Measurements from ENCODE around the gene RARS1.
A peak's percentile ranks its signal among the peaks of the same experiment; 100 is the strongest.

RARS1 gene

DNA sequence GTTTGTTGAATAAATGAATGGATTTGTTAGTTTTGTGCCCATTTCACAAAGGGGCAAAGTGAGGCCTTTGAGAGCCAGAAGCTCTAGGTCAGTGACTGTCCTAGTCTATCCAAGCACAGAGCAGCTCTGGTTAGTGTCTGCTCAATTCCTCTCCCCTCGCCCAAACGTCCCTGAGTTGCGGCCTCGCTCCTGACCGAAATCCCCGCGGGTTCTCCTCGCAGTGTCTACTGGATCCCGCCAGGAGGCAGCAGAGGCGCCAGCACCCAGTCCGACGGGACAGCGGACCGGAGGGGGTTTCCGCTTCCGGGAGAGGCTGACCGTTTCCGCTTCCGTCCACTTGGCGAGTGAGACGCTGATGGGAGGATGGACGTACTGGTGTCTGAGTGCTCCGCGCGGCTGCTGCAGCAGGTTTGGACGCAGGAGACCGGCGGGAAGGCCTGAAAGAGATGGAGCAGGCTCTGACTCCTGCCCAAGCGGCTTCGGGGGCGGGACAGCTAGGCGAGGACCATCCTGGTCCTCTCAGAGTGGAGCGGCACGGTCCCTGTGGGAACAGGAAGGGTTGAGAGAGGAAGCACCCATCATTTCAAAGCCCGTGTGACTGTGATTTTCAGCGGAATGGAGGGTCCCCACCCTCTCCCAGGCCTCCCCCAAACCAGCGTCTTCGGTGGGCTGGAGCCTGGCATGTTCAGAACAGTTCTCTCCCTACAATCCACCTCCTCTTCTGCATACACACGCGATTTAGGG is at the start of gene RARS1:
RARS1 (plus strand) TSS at position 336 of the 744 bp plus-strand sequence; CDS start at position 364, 28 bp downstream.
- DNase-seq, result peak; percentile 86 to 92

DNA sequence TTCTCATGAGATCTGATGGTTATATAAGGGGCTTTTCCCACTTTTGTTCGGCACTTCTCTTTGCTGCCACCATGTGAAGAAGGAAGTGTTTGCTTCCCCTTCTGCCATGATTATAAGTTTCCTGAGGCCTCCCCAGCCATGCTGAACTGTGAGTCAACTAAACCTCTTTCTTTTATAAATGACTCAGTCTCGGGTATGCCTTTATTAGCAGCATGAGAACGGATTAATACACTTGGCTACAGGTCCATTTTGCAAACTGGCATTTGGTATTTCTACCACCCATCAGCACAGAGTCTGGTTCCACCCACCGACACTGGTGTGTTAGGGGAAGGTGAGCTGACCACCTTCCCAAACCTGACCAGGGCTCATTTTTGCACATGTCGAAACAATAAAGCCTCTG is 47.9 kb upstream of the RARS1 start:
- no peak for DNase-seq

DNA sequence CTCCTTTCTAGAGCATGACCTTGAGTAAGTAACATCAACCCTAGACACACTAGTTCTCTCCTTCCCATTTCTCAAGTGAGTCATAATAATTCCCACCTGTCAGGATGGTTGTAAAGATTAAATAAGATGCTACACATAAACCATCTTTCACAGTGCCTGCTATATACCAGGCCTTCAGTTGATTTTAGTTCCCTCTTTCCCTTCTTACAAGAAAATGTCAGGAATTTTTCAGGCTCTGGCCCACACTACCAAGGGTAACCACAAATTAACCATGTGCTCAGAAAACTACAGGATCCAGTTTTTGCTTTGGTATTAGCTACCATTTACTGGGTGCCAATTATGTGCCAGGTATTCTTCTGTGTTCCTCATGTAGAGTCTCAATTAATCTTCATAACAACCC is 42.7 kb upstream of the RARS1 start:
- no peak for DNase-seq

DNA sequence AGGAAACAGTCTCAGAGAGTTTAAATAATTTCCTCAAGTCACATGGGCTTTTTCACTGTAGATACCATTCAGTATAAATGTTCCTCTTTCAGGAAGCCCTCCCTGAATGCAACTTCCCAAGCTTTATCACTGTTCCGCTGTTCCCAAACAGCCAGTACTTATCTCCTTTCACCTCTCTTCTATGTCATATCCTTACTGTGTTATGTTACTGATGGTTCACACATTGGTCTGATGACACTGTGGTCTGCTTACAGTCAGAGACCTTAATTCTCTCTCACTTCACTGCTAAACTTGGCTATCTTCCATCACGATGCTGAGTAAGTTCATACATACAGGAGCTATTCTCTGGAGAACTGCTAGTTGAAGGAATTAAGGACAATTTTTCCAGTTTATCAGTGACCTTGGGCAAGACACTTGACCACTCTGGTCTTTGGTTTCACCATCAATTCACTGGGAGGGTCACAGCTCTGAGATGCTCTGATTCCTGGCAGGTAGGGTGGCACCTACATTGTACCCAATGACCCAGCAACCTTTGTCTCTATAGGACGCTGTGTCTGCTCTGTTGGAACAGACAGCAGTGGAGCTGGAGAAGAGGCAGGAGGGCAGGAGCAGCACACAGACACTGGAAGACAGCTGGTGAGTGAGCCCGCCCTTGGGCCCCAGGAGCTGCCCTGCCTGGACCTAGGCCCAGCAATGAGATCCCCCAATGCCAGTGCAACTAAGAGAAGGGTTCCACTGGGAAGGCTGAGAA is 42.1 kb upstream of the RARS1 start:
- no peak for DNase-seq

DNA sequence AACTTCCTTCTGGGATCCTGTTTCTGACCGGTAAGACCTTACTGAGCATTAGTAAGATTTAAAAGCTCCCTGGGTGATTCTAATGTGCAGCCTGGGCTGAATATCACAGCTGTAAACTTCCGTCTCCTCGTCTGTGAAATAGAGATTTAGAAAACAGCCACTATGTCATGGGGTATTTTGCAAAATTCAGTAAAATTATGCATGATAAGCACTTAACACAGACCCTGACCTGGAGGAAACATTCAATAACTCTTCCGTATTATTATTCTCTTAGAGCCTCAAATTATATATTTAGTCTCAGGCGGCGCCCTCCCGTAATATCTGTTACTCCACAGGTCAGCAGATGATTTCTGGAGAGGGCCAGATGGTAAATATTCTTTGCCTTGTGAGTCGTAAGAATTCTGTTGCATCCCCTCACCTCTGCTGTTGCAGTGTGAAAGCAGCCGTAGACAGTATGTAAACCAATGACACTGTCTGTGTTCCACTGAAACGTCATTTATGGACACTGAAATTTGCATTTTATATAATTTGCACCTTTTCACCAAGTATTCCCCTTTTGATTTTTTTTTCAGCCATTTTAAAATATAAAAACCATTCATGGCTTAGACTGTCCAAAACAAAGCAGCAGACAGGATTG is 39.2 kb upstream of the RARS1 start:
- no peak for DNase-seq

DNA sequence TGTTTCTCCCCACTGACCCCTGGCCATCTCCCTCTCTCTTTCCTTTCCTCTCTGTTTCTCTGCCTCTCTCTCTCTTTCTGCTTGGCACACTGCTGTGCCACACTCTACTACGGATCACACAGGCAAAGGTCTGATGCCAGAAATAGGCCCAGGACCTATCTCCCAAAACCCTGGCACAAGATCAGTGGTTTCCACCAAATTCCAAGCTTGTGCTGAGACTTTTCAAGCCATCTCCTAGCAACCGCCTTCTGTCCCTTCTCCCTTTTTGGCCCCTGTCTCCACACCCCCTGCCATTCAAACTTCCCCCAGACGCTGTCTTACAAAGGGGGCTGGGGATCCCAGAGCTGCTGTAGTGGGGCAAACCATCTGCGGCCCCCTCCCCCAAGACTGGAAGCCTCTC is 38.5 kb upstream of the RARS1 start:
- no peak for DNase-seq

DNA sequence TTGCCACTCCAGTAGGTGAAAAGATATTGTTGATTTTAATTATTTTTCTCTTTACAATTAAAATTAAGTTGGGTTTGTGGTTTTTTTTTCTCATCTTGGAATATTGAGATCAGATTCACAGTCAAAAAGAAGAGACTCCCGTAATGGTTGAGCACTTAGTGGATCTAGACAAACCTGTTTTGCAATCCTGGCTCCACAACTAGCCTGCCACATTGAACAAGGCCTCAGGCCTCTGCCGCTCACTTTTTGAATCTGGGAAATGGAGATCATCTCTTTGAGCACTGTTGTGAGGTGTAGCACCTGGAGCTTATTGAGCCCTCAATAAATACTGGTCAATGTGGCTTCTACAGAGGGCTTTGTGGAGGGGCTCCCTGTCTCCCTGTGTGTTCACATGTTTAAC is 37.1 kb upstream of the RARS1 start:
- DNase-seq, result no peak

DNA sequence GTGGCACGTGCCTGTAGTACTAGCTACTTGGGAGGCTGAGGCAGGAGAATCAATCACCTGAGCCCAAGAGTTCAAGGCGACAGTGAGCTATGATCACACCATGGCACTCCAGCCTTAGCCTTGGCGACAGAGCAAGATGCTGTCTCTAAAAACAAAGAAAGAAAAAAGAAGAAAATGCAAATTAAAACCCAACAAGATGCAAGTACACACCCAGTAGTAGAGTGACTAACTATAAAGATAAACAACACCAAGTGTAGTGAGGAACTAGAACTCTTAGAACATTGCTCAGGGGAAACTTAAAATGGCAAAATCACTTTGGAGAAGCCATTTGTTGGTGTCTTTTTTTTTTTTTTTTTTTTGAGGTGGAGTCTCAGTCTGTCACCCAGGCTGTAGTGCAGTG is 34.7 kb upstream of the RARS1 start:
- DNase-seq, result no peak

DNA sequence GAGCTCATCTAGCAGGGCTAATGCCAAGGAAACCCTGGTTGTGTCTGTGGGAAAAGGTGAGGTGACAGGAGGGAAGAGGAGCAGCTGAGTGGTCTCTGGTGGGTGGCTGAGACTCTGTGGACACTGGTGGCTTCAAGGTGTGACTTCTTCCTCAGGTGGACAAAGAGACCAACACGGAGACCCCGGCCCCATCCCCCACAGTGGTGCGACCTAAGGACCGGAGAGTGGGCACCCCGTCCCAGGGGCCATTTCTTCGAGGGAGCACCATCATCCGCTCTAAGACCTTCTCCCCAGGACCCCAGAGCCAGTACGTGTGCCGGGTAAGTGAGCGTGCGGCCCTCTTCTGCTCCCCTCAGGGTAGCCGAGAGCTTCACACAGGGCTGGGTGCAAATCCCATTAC is 31.1 kb upstream of the RARS1 start:
- DNase-seq, result no peak

DNA sequence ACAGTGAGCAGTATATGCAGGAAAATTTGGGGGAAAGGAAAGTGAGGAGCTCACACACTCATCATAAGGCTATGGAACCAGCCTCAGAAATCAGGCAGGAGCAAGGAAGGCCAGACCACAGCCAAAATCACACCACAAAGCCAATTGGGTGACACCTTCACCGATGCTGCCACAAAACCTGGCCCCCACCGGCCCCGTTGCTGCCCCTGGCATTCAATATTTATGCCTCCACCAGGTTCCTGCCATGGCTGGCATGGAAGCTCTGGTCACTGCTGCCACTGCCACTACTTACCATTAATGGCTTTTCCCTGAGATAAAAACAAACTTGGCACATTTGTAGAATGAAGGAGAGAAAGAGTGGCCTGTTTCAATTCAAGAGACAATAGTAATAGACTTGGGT is 28.7 kb upstream of the RARS1 start:
- no peak for DNase-seq

DNA sequence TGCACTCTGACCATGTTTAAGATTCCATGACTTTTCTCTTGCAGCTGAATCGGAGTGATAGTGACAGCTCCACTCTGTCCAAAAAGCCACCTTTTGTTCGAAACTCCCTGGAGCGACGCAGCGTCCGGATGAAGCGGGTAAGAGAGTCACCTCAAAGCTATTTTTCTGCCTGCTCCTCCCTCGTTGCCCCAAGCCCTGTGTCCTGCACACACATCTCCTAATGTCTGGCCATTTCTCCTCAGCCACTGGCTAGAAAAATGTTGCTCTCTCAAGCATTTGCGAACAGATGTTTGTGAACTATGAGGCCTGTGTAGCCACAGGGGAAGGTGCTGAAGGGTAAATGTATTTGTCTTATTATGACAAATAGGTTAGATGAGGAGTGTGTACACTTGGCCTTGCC is 25.7 kb upstream of the RARS1 start:
- DNase-seq, result no peak

DNA sequence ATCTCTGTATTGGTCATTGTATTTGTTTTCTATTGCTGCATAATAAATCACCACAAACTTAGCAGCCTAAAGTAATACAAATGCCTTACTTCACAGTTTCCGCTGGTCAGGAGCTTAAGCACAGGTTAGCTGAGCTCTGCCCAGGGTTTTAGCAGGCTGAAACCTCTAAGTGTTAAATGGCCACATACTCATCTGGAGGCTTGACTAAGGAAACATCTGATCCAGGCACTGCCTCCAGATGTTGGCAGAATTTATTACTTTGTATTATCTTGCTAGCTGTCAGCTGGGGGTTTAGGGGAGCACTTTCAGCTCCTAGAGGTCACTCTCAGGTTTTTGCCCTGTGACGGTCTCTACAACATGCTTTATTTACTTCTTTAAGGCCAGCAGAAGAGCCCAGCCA is 23.2 kb upstream of the RARS1 start:
- DNase-seq, result no peak

DNA sequence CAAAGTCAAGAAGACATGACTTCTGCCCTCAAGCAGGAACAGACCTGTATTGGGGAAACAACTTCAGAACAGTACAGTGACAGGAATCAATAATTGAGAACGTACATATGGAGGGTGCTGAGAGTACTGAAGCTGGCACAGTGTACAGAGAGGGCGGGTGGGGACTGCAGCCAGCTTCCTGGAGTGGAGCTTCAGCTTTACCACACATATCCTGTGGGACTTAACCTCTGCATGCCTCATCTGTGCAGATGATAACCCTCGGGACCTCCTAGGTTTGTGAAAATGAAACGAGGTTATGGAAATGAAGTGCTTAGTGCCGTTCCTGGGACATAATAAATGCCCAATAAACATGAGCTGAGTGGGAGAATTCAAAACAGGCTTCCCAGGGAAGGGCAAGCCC is 22.1 kb upstream of the RARS1 start:
- DNase-seq, result no peak

DNA sequence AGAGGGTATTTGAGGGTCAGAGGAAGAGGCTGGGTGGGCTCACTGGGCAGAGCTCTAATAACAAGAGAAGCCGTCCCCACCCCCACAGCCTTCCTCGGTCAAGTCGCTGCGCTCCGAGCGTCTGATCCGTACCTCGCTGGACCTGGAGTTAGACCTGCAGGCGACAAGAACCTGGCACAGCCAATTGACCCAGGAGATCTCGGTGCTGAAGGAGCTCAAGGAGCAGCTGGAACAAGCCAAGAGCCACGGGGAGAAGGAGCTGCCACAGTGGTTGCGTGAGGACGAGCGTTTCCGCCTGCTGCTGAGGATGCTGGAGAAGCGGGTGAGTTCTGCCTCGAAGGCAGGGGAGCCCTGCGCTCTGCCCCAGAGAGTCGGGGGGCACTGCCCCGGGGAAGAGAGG is 21.6 kb upstream of the RARS1 start:
- no peak for DNase-seq

DNA sequence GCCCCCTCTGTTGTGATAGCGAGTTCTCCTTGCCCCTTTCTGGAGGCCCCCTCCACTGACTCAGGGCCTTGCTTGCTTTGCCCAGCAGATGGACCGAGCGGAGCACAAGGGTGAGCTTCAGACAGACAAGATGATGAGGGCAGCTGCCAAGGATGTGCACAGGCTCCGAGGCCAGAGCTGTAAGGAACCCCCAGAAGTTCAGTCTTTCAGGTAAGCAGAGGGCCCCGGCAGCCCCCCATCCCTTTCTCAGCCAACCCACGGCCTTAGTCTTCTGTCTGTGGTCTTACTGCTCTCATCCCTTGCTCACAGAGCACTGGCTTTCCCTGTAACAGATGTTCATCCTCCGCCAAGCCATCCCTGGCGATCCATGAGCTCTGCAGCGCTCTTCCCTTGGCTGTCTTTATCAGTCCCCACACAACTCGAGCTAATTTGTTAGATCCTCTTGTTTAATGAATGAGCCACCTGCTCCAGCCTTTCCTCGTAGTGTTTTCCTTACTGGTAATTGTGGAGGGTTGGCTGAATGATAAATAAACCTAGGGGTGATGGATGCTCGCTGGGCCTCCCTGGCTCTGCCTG is 18.4 kb upstream of the RARS1 start:
- no peak for DNase-seq

DNA sequence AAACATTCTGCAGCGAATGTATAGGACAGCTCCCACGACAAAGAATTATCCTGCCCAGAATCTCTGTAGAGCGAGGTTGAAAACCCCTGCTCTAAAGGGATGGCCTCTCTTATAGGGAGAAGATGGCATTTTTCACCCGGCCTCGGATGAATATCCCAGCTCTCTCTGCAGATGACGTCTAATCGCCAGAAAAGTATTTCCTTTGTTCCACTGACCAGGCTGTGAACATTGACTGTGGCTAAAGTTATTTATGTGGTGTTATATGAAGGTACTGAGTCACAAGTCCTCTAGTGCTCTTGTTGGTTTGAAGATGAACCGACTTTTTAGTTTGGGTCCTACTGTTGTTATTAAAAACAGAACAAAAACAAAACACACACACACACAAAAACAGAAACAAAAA is 17.4 kb upstream of the RARS1 start:
- peak in 1 of 2 experiments; percentile 8 for DNase-seq

DNA sequence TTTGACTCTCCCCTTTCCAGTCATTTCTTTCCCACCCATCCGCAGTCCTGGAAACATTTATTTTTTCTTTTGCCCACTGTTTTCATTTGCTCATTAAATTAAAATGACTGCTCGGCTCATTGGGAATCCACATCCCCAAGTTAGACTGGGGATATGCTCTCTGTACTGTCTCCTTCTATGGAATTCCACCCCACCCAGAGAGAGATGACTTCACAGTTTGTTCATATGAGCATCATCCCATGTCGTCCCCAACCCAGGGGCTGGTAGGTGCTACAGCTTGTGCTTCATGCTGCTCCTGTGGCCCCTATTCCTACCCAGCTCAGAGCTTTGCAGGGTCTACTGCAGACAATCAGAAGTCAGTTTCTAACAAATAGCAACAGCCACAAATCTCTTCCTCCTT is 16.5 kb upstream of the RARS1 start:
- DNase-seq, result no peak

DNA sequence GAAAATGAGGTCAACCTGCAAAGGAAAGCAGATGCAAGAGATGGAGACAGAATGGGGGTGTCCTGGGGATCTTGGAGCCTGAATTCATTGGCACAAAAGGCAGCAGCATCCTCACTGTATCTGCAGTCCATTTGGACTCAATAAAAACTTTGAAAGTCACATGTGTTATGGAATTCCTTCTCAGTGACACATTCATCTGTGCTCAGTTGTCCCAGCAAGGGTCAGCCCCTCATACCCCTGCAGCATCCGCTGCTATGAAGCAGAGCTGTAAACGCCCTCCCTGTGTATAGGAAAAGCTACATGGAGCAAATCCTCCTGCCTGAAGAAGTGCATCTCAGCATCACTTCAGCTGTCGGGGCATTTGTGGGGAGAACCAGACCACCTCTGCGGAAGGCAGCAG is 14.5 kb upstream of the RARS1 start:
- DNase-seq, result no peak

DNA sequence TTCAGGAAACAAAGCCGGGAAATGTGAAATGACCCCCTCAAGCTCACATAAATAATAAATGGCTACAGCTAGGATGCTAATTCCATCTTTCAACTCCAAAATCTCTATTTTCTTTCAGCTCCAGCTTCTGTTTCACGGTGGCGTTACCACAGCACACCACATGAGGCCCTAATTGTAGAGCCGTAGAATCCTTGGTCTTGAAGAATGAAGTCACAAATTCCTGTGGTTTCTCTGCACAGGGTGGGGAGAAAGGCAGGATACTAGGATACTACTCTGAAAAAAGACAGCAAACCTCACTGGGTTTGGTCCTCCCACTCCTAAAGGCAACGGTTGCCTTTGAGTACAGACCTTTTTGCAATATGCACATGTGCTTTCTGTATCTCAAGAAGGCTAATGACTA is 13.9 kb upstream of the RARS1 start:
- peak; percentile 40 to 70 for DNase-seq

DNA sequence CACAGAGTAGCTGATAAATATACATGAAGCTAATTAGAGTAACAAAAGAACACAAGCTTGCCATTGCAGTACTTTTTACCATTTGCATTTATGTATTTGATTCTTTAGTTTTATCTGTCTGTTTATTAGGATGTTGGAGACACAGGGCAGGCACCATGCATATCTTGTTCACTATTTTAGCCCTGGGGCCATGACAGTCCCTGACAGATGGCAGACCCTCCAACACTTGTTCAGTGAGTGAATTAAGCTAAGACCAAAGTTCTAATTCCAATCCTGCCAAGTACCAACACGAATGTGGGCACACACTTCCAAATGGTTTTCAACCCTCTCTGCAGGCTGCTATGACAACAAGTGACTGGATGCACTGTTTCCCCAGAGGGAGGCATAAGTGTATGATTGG is 12.0 kb upstream of the RARS1 start:
- no peak for DNase-seq

DNA sequence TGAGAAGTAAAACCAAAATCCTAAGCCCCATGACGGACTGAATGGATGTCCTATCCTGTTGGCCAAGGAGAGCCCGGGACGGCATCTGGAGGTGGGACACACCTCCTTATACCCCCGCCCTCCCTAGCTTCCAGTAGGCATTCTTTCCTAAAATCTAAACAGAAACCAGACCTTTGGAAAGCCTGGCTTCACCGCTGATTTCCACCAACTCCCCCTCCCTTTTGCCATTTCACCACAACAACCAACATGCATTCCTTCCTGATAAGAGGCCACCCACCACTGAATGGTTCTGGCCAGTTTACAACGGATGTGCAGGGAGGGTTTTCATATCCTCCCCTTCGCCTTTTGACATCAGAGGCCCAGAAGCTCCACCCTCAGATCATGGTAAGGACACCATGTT is 9.2 kb upstream of the RARS1 start:
- no peak for DNase-seq

DNA sequence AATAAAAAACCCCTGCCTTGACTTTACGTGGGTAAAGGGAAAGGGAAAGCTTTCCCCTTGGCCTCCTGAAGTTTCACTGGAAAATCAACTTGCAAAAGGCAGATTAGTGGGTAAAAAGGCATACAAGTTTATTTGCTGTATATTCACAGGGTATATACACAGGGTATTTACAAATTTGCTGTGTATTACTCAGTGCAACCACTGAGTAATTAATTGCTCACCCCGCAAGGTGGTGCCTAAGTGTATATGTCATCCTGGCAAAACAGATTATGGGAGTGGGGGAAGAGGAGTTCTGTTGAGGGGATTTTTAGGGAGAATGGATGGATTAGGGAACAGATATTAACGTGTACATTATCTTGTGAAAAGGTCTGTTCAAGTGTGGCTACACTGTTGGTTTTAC is 7.1 kb upstream of the RARS1 start:
- no peak for DNase-seq

DNA sequence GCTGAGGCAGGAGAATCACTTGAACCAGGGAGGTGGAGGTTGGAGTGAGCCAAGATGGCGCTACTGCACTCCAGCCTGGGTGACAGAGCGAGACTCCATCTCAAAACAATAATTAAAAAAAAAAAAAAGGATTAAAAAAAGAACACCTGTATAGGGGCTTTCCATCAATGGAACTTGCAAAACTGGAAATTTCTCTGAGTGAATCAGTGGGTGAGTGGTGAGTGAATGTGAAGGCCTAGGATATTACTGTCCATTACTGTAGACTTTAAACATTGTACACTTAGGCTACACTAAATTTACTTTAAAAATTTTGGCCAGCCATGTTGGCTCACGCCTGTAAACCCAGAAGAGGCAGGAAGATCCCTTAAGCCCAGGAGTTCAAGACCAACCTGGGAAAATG is 5.7 kb upstream of the RARS1 start:
- DNase-seq, result no peak

DNA sequence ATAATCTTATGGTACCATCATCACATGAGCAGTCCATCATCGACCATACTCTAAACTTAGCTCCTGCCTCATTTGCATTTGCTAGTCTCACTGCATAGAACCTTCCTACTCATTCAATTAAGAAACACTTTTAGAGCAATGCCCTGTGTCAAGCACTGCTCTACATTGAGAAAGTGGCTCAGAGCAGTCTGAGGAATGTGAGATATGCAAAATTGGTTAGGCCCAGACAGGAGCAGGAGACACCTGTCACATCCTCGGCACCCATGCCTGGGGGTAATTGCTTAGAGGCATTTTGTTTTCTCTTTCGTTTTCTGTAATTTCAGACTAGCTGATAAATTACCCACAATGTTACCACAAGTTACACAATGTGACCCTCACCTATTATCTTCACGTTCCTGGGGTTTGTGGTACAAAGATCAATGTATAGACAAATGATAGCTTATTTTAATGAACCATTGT is 4.9 kb upstream of the RARS1 start:
- no peak for DNase-seq

Data from SW 1271 (cell line).